IPS-20b (cell line): ENCODE results near the gene TUBA3D.
"Not testable (repeated sequence)": the region's sequence is repeated elsewhere in the genome, so short reads cannot be mapped to it uniquely, and the experiment has no call there.

Experiments
- H3K27ac ChIP-seq: one replicate; pipeline ENCODE4 v1.5.1; 2013; ENCODE audit warnings: low read length
- H3K27me3 ChIP-seq: 2 replicates; pipeline ENCODE4 v1.6.1; 2013; ENCODE audit warnings: mild to moderate bottlenecking, low read length, inconsistent platforms; ENCODE audit not compliant: insufficient read depth
- H3K36me3 ChIP-seq: 2 replicates; pipeline ENCODE4 v1.6.1; 2013; ENCODE audit warnings: low read depth, mild to moderate bottlenecking, inconsistent platforms, low read length, moderate library complexity; ENCODE audit not compliant: insufficient read depth
- H3K4me1 ChIP-seq: 2 replicates; pipeline ENCODE4 v1.6.1; 2013; ENCODE audit warnings: mild to moderate bottlenecking, control low read depth, inconsistent platforms, low read length, moderate library complexity; ENCODE audit not compliant: insufficient read depth
- H3K4me3 ChIP-seq: 2 replicates; pipeline ENCODE4 v1.5.1; 2013; ENCODE audit warnings: mild to moderate bottlenecking, low read length, inconsistent platforms
- H3K9ac ChIP-seq: 2 replicates; pipeline ENCODE4 v1.6.1; 2013; ENCODE audit warnings: low read depth, mild to moderate bottlenecking, inconsistent platforms, low read length, moderate library complexity
- H3K9me3 ChIP-seq: 2 replicates; pipeline ENCODE4 v1.6.1; 2013; ENCODE audit warnings: mild to moderate bottlenecking, low read depth, low read length, inconsistent platforms; ENCODE audit not compliant: insufficient read depth

Gene TUBA3D

GRCh38 chr2:131509615-131510014 is 33.7 kb downstream of the TUBA3D start:
- no peak overlapping the region for H3K27ac ChIP-seq
- H3K4me1 ChIP-seq, result no peaks in the 10 kb centered on the region
- H3K9me3 ChIP-seq, result no peaks in the 10 kb centered on the region
- peaks cover 78% of the 10 kb centered on the region for H3K36me3 ChIP-seq
- no peak overlapping the region for H3K9ac ChIP-seq
- no peak overlapping the region for H3K4me3 ChIP-seq
- H3K27me3 ChIP-seq, result no peaks in the 10 kb centered on the region

GRCh38 chr2:131511291-131511968 is 35.5 kb downstream of the TUBA3D start:
- not testable (repeated sequence) for H3K4me3 ChIP-seq, H3K27ac ChIP-seq, H3K4me1 ChIP-seq, H3K9me3 ChIP-seq, H3K27me3 ChIP-seq, H3K9ac ChIP-seq
- H3K36me3 ChIP-seq, result peaks cover 60% of the 10 kb centered on the region

GRCh38 chr2:131511969-131512870 is 36.3 kb downstream of the TUBA3D start:
- H3K27ac ChIP-seq, H3K9me3 ChIP-seq, H3K27me3 ChIP-seq, H3K4me3 ChIP-seq, H3K9ac ChIP-seq, H3K4me1 ChIP-seq: not testable (repeated sequence)
- H3K36me3 ChIP-seq, result peaks cover 56% of the 10 kb centered on the region

- not testable (repeated sequence) for H3K27ac ChIP-seq, H3K9ac ChIP-seq, H3K27me3 ChIP-seq, H3K4me1 ChIP-seq, H3K9me3 ChIP-seq, H3K4me3 ChIP-seq
- peaks cover 50% of the 10 kb centered on the region for H3K36me3 ChIP-seq
Measured at GRCh38 chr2:131514408-131515166, 38.7 kb downstream of the TUBA3D start.

- not testable (repeated sequence) for H3K9ac ChIP-seq, H3K4me3 ChIP-seq, H3K27ac ChIP-seq, H3K4me1 ChIP-seq, H3K9me3 ChIP-seq, H3K27me3 ChIP-seq
- peaks cover 49% of the 10 kb centered on the region for H3K36me3 ChIP-seq
Measured at GRCh38 chr2:131515235-131515634, 39.3 kb downstream of the TUBA3D start.

GRCh38 chr2:131516011-131516410 is 40.1 kb downstream of the TUBA3D start:
- no peak overlapping the region for H3K9ac ChIP-seq
- H3K27me3 ChIP-seq, result no peaks in the 10 kb centered on the region
- no peak overlapping the region for H3K27ac ChIP-seq
- H3K4me1 ChIP-seq, result no peaks in the 10 kb centered on the region
- H3K9me3 ChIP-seq, result no peaks in the 10 kb centered on the region
- peaks cover 56% of the 10 kb centered on the region for H3K36me3 ChIP-seq
- H3K4me3 ChIP-seq, result no peak overlapping the region

- H3K27ac ChIP-seq, H3K9me3 ChIP-seq, H3K9ac ChIP-seq, H3K4me1 ChIP-seq, H3K27me3 ChIP-seq, H3K4me3 ChIP-seq: not testable (repeated sequence)
- H3K36me3 ChIP-seq, result peaks cover 56% of the 10 kb centered on the region
Measured at GRCh38 chr2:131516621-131517020, 40.7 kb downstream of the TUBA3D start.

- Histone ChIP-seq H3K27ac (no peak overlapping the region), H3K9me3 (no peaks in the 10 kb centered on the region), H3K36me3 (peaks cover 52% of the 10 kb centered on the region)
Measured at GRCh38 chr2:131517106-131517831, 41.4 kb downstream of the TUBA3D start.

GRCh38 chr2:131517856-131518255 is 41.9 kb downstream of the TUBA3D start:
- H3K27ac ChIP-seq, H3K9ac ChIP-seq, H3K4me1 ChIP-seq, H3K27me3 ChIP-seq, H3K4me3 ChIP-seq, H3K9me3 ChIP-seq: not testable (repeated sequence)
- H3K36me3 ChIP-seq, result peaks cover 46% of the 10 kb centered on the region

More at GRCh38 chr2:131517106-131517831, 41.4 kb downstream of the TUBA3D start:
- H3K27me3 ChIP-seq, result no peaks in the 10 kb centered on the region
- H3K4me1 ChIP-seq, result no peaks in the 10 kb centered on the region
- no peak overlapping the region for H3K4me3 ChIP-seq
- no peak overlapping the region for H3K9ac ChIP-seq

- H3K4me3 ChIP-seq, H3K9ac ChIP-seq, H3K4me1 ChIP-seq, H3K9me3 ChIP-seq, H3K27me3 ChIP-seq, H3K27ac ChIP-seq: not testable (repeated sequence)
- H3K36me3 ChIP-seq, result peaks cover 41% of the 10 kb centered on the region
Measured at GRCh38 chr2:131518531-131518930, 42.6 kb downstream of the TUBA3D start.

- Histone ChIP-seq H3K4me3 (no peak overlapping the region), H3K9me3 (no peaks in the 10 kb centered on the region), H3K27ac (no peak overlapping the region), H3K4me1 (no peaks in the 10 kb centered on the region), H3K36me3 (peaks cover 32% of the 10 kb centered on the region), H3K27me3 (no peaks in the 10 kb centered on the region), H3K9ac (no peak overlapping the region)
Measured at GRCh38 chr2:131519466-131519865, 43.5 kb downstream of the TUBA3D start.
